ENCODE results near the gene RANGRF.

GRCh38 chr17:8288336-8289102, at the start of gene RANGRF:
- TF ChIP-seq EZH2 (IDR thresholded peaks at IDR 0.05) = no peak
- TF ChIP-seq POLR2AphosphoS5 (IDR thresholded peaks at IDR 0.05; ENCODE audit: borderline replicate concordance, low read depth, low read length) = no peak; the same call in none of the 2 replicates
- no peak for TF ChIP-seq FOXP2 (optimal IDR thresholded peaks at IDR 0.05; ENCODE audit: control extremely low read depth, extremely low read length, insufficient read depth)

Measured in SK-N-MC (cell line).